NB4 (cell line): ENCODE results near the gene AP3B1.
A peak's percentile ranks its signal among the peaks of the same experiment; 100 is the strongest.
"Not testable (repeated sequence)": the region's sequence is repeated elsewhere in the genome, so short reads cannot be mapped to it uniquely, and the experiment has no call there.

Experiments used
- DNase-seq: peaks from one replicate; pipeline ENCODE4 v3.0.0; 2010; ENCODE audit warnings: low read depth
- H3K4me3 ChIP-seq: one replicate; pipeline ENCODE4 v1.5.1; 2011; ENCODE audit warnings: mild to moderate bottlenecking, low read depth, low read length, moderate library complexity
- CTCF ChIP-seq: IDR thresholded peaks from one replicate; pipeline ENCODE4 v1.5.1; 2012; ENCODE audit warnings: low read depth, low read length
- MAX ChIP-seq: IDR thresholded peaks from 2 replicates; pipeline ENCODE4 v1.6.1; 2011; ENCODE audit warnings: low read depth, low read length
- MYC ChIP-seq: IDR thresholded peaks from 2 replicates; pipeline ENCODE4 v1.6.1; 2011; ENCODE audit warnings: low read depth, low read length
- POLR2A ChIP-seq: IDR thresholded peaks from 2 replicates; pipeline ENCODE4 v1.6.1; 2011; ENCODE audit warnings: mild to moderate bottlenecking; ENCODE audit not compliant: insufficient read length; ENCODE audit errors: extremely low read depth

The AP3B1 gene

GRCh38 chr5:78204241-78204640, 90.3 kb downstream of the AP3B1 start:
- TF ChIP-seq MYC (no peak), POLR2A (no peak), MAX (no peak), CTCF (no peak)
- peak; percentile 7 for DNase-seq
- H3K4me3 ChIP-seq = no peak overlapping the region

- no peak for DNase-seq
- TF ChIP-seq MAX (no peak), MYC (no peak), POLR2A (no peak), CTCF (no peak)
- H3K4me3 ChIP-seq = no peak overlapping the region
Measured at GRCh38 chr5:78203815-78204214, 90.7 kb downstream of the AP3B1 start.

- TF ChIP-seq CTCF (no peak), POLR2A (no peak), MAX (no peak), MYC (no peak)
- no peak for DNase-seq
- no peak overlapping the region for H3K4me3 ChIP-seq
Measured at GRCh38 chr5:78190402-78190801, 104.1 kb downstream of the AP3B1 start.

GRCh38 chr5:78188681-78189080, 105.8 kb downstream of the AP3B1 start:
- not testable (repeated sequence) for H3K4me3 ChIP-seq, DNase-seq

- TF ChIP-seq CTCF = no peak
- TF ChIP-seq POLR2A = no peak
- no peak for TF ChIP-seq MYC
- no peak overlapping the region for H3K4me3 ChIP-seq
- DNase-seq = no peak
Measured at GRCh38 chr5:78187172-78187571, 107.3 kb downstream of the AP3B1 start.

- TF ChIP-seq MYC = no peak
- no peak for TF ChIP-seq CTCF
- no peak for TF ChIP-seq POLR2A
- TF ChIP-seq MAX = no peak
- no peak overlapping the region for H3K4me3 ChIP-seq
- peak; percentile 6 for DNase-seq
Measured at GRCh38 chr5:78182838-78183237, 111.7 kb downstream of the AP3B1 start.

- DNase-seq = no peak
- TF ChIP-seq CTCF = no peak
- TF ChIP-seq POLR2A = no peak
- no peak for TF ChIP-seq MAX
- TF ChIP-seq MYC = no peak
- H3K4me3 ChIP-seq = no peak overlapping the region
Measured at GRCh38 chr5:78178356-78178755, 116.1 kb downstream of the AP3B1 start.

GRCh38 chr5:78170335-78170734, 124.2 kb downstream of the AP3B1 start:
- H3K4me3 ChIP-seq, DNase-seq: not testable (repeated sequence)
